WTC11 (cell line): Measurements from ENCODE around the gene MAP3K10.

ENCODE experiments used
- ATF1 ChIP-seq: sonication (generic); formaldehyde crosslinking; IDR thresholded peaks from 2 replicates; pipeline ENCODE4 v1.8.1; 2023; ENCODE audit warnings: mild to moderate bottlenecking, moderate library complexity, missing genetic modification reagents
- GABPB1 ChIP-seq: sonication (generic); formaldehyde crosslinking; IDR thresholded peaks from 2 replicates; pipeline ENCODE4 v1.8.1; 2023; ENCODE audit warnings: mild to moderate bottlenecking, missing genetic modification reagents
- TF ChIP-seq, protein P1 (sequence below): sonication (generic); formaldehyde crosslinking; IDR thresholded peaks from 2 replicates; pipeline ENCODE4 v1.8.0; 2022; ENCODE audit warnings: mild to moderate bottlenecking, missing genetic modification reagents
- TF ChIP-seq, protein P2 (sequence below): sonication (generic); formaldehyde crosslinking; IDR thresholded peaks from 2 replicates; pipeline ENCODE4 v1.8.1; 2023; ENCODE audit warnings: mild to moderate bottlenecking, missing genetic modification reagents, moderate library complexity
- TF ChIP-seq, protein P3 (sequence below): sonication (generic); formaldehyde crosslinking; conservative IDR thresholded peaks from 2 replicates; pipeline ENCODE4 v1.8.1; 2022; ENCODE audit warnings: mild to moderate bottlenecking, missing genetic modification reagents
- TF ChIP-seq, protein P4 (sequence below): sonication (generic); formaldehyde crosslinking; IDR thresholded peaks from 2 replicates; pipeline ENCODE4 v1.8.1; 2023; ENCODE audit warnings: mild to moderate bottlenecking, missing genetic modification reagents, borderline replicate concordance
- TF ChIP-seq, protein P5 (sequence below): fragments of 200-600 bp; IDR thresholded peaks from 2 replicates; pipeline ENCODE4 v1.8.0; 2022; ENCODE audit warnings: antibody characterized with exemption

DNA sequence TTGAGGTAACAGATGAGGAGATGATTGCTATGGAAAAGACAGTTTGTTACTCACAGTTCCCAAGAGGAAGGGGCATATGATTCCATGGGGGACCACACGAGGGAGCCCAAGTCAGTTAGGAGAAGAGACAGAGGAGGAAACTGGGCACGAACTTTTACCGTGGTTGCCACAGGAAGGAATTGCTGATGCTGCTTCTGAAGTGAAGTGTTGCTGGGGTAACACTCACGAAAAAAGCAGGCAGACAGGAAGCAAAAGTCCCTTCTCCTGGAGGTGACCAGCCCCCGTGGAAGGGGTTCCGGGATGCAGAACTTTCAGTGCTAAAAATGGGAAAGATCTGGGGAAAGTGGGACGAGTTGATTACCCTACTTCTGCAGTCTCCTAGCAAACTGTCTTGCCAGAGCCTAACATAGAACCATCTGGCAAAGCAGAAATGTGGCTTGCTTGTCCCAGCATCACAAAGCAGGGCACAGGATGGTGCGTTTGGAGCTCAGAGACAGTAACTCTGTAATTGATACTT lies 35.4 kb upstream of the MAP3K10 start:
- TF ChIP-seq, protein P1, sequence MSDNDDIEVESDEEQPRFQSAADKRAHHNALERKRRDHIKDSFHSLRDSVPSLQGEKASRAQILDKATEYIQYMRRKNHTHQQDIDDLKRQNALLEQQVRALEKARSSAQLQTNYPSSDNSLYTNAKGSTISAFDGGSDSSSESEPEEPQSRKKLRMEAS = no peak
- TF ChIP-seq ATF1 (CRISPR knock-in tag) (no peak), GABPB1 (CRISPR knock-in tag) (no peak)
- TF ChIP-seq, protein P2, sequence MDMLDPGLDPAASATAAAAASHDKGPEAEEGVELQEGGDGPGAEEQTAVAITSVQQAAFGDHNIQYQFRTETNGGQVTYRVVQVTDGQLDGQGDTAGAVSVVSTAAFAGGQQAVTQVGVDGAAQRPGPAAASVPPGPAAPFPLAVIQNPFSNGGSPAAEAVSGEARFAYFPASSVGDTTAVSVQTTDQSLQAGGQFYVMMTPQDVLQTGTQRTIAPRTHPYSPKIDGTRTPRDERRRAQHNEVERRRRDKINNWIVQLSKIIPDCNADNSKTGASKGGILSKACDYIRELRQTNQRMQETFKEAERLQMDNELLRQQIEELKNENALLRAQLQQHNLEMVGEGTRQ (CRISPR knock-in tag) = no peak
- TF ChIP-seq, protein P3, sequence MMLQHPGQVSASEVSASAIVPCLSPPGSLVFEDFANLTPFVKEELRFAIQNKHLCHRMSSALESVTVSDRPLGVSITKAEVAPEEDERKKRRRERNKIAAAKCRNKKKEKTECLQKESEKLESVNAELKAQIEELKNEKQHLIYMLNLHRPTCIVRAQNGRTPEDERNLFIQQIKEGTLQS = no peak
- TF ChIP-seq, protein P4, sequence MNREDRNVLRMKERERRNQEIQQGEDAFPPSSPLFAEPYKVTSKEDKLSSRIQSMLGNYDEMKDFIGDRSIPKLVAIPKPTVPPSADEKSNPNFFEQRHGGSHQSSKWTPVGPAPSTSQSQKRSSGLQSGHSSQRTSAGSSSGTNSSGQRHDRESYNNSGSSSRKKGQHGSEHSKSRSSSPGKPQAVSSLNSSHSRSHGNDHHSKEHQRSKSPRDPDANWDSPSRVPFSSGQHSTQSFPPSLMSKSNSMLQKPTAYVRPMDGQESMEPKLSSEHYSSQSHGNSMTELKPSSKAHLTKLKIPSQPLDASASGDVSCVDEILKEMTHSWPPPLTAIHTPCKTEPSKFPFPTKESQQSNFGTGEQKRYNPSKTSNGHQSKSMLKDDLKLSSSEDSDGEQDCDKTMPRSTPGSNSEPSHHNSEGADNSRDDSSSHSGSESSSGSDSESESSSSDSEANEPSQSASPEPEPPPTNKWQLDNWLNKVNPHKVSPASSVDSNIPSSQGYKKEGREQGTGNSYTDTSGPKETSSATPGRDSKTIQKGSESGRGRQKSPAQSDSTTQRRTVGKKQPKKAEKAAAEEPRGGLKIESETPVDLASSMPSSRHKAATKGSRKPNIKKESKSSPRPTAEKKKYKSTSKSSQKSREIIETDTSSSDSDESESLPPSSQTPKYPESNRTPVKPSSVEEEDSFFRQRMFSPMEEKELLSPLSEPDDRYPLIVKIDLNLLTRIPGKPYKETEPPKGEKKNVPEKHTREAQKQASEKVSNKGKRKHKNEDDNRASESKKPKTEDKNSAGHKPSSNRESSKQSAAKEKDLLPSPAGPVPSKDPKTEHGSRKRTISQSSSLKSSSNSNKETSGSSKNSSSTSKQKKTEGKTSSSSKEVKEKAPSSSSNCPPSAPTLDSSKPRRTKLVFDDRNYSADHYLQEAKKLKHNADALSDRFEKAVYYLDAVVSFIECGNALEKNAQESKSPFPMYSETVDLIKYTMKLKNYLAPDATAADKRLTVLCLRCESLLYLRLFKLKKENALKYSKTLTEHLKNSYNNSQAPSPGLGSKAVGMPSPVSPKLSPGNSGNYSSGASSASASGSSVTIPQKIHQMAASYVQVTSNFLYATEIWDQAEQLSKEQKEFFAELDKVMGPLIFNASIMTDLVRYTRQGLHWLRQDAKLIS (CRISPR knock-in tag) = no peak
- TF ChIP-seq, protein P5, sequence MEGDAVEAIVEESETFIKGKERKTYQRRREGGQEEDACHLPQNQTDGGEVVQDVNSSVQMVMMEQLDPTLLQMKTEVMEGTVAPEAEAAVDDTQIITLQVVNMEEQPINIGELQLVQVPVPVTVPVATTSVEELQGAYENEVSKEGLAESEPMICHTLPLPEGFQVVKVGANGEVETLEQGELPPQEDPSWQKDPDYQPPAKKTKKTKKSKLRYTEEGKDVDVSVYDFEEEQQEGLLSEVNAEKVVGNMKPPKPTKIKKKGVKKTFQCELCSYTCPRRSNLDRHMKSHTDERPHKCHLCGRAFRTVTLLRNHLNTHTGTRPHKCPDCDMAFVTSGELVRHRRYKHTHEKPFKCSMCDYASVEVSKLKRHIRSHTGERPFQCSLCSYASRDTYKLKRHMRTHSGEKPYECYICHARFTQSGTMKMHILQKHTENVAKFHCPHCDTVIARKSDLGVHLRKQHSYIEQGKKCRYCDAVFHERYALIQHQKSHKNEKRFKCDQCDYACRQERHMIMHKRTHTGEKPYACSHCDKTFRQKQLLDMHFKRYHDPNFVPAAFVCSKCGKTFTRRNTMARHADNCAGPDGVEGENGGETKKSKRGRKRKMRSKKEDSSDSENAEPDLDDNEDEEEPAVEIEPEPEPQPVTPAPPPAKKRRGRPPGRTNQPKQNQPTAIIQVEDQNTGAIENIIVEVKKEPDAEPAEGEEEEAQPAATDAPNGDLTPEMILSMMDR = no peak
